GM23248 (cell line): ENCODE measurements around the gene LRP2.

Experiments
- EZH2 ChIP-seq: fragments of 200-600 bp; sonication (generic); IDR thresholded peaks from 2 replicates; pipeline ENCODE4 v1.6.1; 2018; ENCODE audit warnings: antibody characterized with exemption, mild to moderate bottlenecking; ENCODE audit not compliant: insufficient read depth, poor library complexity, severe bottlenecking
- EZH2phosphoT487 ChIP-seq: fragments of 200-600 bp; sonication (generic); IDR thresholded peaks from 2 replicates; pipeline ENCODE4 v1.6.1; 2018; ENCODE audit warnings: antibody characterized with exemption, moderate library complexity, mild to moderate bottlenecking, low read depth; ENCODE audit not compliant: insufficient read depth

GRCh38 chr2:169361706-169362117, 622 bp downstream of the LRP2 start:
- no peak for TF ChIP-seq EZH2
- no peak for TF ChIP-seq EZH2phosphoT487
